Measurements from ENCODE around the gene ABLIM2. TPM values are rescaled to one million over a fixed set of nuclear protein-coding genes. Genes with fewer than 3 reads are reported as not detected.

Gene ABLIM2
- total RNA-seq, 1 experiment from 2014 or later: 1.0 TPM

DNA sequence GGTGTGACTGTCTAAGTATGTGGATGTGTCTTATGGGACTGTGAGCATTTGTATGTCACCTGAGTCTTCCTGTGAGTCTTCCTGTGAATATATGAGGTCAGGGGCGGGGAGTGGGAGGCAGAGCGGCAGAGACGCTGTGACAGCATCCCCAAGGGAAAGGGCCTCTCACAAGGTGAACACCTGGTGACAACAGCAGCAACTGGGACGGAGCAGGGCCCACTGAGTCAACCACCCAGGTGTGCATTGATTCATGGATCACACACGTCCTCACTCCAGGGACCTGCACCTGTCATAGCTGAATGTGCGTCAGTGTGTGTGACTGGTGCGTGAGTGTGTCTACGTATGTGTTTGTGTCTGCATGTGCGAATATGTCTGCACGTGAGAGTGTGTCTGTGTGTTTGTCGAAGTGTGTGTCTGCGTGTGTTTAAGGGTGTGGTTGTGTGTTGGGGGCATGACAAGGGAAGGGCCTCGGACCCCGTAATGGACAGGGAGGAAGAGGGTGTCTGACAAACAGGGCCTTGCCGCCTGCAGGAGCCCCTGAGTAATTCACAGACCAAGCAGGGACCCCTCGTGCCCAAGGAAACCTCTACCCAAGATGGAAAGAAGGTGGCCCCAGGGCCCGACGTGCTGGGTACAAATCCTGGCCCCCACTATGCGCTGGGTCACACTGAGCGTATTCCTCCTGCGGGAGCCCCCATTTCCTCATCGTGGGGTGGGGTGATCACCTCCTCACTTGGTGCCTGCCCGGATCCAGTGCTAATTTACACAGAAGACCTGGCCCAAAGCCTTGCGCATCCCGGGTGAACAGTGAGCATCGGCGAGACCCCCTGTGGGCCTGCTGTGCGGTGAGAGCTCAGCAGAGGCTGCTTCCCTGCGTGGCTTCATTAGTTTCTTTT, 76.7 kb downstream of the ABLIM2 start:
- Histone ChIP-seq H3K23ac (ENCODE audit: insufficient read length, low read depth, low read length) (no peak overlapping the region), H2BK15ac (ENCODE audit: low read depth, low read length) (no peak overlapping the region), H4K91ac (ENCODE audit: insufficient read length, low read depth, low read length) (no peak overlapping the region), H3K4me1 (ENCODE audit: insufficient read depth, low read length) (peaks cover 2% of the 10 kb centered on the region; the same call in 1 of the 2 replicates), H3K9me3 (ENCODE audit: control insufficient read depth, low read depth, low read length) (no peaks in the 10 kb centered on the region), H2BK12ac (ENCODE audit: insufficient read length, low read depth, low read length) (no peak overlapping the region), H2BK5ac (ENCODE audit: insufficient read length, low read length) (no peak overlapping the region), H3K4ac (ENCODE audit: low read depth, low read length) (no peak overlapping the region), H2BK120ac (ENCODE audit: low read depth, low read length, poor library complexity, severe bottlenecking) (no peak overlapping the region), H3K79me2 (ENCODE audit: insufficient read depth, low read length) (no peaks in the 10 kb centered on the region), H3K23me2 (ENCODE audit: insufficient read length, low read depth, low read length, poor library complexity, severe bottlenecking) (no peaks in the 10 kb centered on the region), H3K18ac (ENCODE audit: insufficient read length, low read depth, low read length) (no peak overlapping the region), H3T11ph (ENCODE audit: low read length) (no peak overlapping the region), H4K5ac (ENCODE audit: insufficient read length, low read depth, low read length) (no peak overlapping the region), H3K79me1 (ENCODE audit: insufficient read depth, low read depth, low read length, poor library complexity, severe bottlenecking) (no peaks in the 10 kb centered on the region), H4K20me1 (ENCODE audit: control insufficient read depth, insufficient read depth, insufficient read length) (no peaks in the 10 kb centered on the region), H2AK5ac (ENCODE audit: insufficient read length, low read length) (no peak overlapping the region), H2AFZ (ENCODE audit: low read length) (no peak overlapping the region), H3K9ac (ENCODE audit: extremely low read depth, insufficient read length, low read length) (no peak overlapping the region), H3K27me3 (ENCODE audit: insufficient read depth, low read length) (no peaks in the 10 kb centered on the region), H3K56ac (ENCODE audit: insufficient read length, low read depth, low read length) (no peak overlapping the region), H3K27ac (ENCODE audit: insufficient read length, low read depth, low read length) (no peak overlapping the region), H3K14ac (ENCODE audit: insufficient read depth, low read length) (no peak overlapping the region; the same call in 1 of the 2 replicates), H4K8ac (replicated peaks; ENCODE audit: insufficient read length, low read depth, low read length) (no peak overlapping the region), H2BK20ac (ENCODE audit: low read depth, low read length, poor library complexity, severe bottlenecking) (no peak overlapping the region), H3K4me2 (ENCODE audit: insufficient read depth, insufficient read length, low read length) (no peak overlapping the region)
- H3K27ac Mint-ChIP-seq: no peak overlapping the region; a peak in 2 of 7 replicates
- H3K9me3 Mint-ChIP-seq: no peaks in the 10 kb centered on the region
- no peak for DNase-seq
- no peaks in the 10 kb centered on the region for H3K27me3 Mint-ChIP-seq (ENCODE audit: low read depth)
- WGBS (ENCODE audit: extremely low coverage, insufficient read length, low lambda C conversion rate): no CpG with 5 or more reads among the region's 29 CpGs
- H3K36me3 Mint-ChIP-seq (ENCODE audit: insufficient read depth in 1 of 3, low read depth in 3 of 3): no peaks in the 10 kb centered on the region; a peak in 1 of 7 replicates
- TF ChIP-seq, protein P1, sequence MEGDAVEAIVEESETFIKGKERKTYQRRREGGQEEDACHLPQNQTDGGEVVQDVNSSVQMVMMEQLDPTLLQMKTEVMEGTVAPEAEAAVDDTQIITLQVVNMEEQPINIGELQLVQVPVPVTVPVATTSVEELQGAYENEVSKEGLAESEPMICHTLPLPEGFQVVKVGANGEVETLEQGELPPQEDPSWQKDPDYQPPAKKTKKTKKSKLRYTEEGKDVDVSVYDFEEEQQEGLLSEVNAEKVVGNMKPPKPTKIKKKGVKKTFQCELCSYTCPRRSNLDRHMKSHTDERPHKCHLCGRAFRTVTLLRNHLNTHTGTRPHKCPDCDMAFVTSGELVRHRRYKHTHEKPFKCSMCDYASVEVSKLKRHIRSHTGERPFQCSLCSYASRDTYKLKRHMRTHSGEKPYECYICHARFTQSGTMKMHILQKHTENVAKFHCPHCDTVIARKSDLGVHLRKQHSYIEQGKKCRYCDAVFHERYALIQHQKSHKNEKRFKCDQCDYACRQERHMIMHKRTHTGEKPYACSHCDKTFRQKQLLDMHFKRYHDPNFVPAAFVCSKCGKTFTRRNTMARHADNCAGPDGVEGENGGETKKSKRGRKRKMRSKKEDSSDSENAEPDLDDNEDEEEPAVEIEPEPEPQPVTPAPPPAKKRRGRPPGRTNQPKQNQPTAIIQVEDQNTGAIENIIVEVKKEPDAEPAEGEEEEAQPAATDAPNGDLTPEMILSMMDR (conservative IDR thresholded peaks at IDR 0.05): no peak
- no peak overlapping the region; a peak in 1 of 5 replicates for H3K4me3 Mint-ChIP-seq
- peaks cover 22 to 40% of the 10 kb centered on the region in 2 experiments for H3K4me1 Mint-ChIP-seq
